GM23338 (cell line): ENCODE results near the gene C2orf42. TPM values are rescaled to one million over a fixed set of nuclear protein-coding genes. Genes with fewer than 3 reads are reported as not detected.
"Not testable (repeated sequence)": the region's sequence is repeated elsewhere in the genome, so short reads cannot be mapped to it uniquely, and the experiment has no call there.

Experiments used
- ATAC-seq: fragments of 200-7000 bp; cut with Tn5 transposase; 3 replicates; pipeline ENCODE4 v1.9.1; 2020
- DNase-seq: peaks from one replicate; pipeline ENCODE4 v3.0.0-alpha.2; 2015; ENCODE audit warnings: low spot score
- H2AFZ ChIP-seq: fragments of 200-600 bp; sonication (generic); 2 replicates; pipeline ENCODE4 v1.8.0; 2016; ENCODE audit warnings: antibody characterized with exemption, mild to moderate bottlenecking, moderate library complexity
- H3F3A ChIP-seq: fragments of 200-600 bp; sonication (generic); replicated peaks from 2 replicates; pipeline ENCODE4 v1.8.0; 2017; ENCODE audit warnings: antibody characterized with exemption, mixed run types, low read depth
- H3K27ac ChIP-seq: fragments of 200-600 bp; sonication (generic); 2 replicates; pipeline ENCODE4 v1.6.1; 2016; ENCODE audit warnings: low read depth
- H3K27me3 ChIP-seq: fragments of 200-600 bp; sonication (generic); 2 replicates; pipeline ENCODE4 v1.8.0; 2016; ENCODE audit warnings: mild to moderate bottlenecking, mixed run types, moderate library complexity; ENCODE audit not compliant: insufficient read depth
- H3K36me3 ChIP-seq: fragments of 200-600 bp; sonication (generic); 2 replicates; pipeline ENCODE4 v1.8.0; 2016; ENCODE audit warnings: mild to moderate bottlenecking; ENCODE audit not compliant: insufficient read depth
- H3K4me1 ChIP-seq: fragments of 200-600 bp; sonication (generic); 2 replicates; pipeline ENCODE4 v1.8.0; 2016; ENCODE audit warnings: mild to moderate bottlenecking, moderate library complexity; ENCODE audit not compliant: insufficient read depth
- H3K4me2 ChIP-seq: fragments of 200-600 bp; sonication (generic); 2 replicates; pipeline ENCODE4 v1.7.1; 2017; ENCODE audit warnings: mixed run types
- H3K4me3 ChIP-seq: fragments of 200-600 bp; sonication (generic); 2 replicates; pipeline ENCODE4 v1.6.1; 2016; ENCODE audit warnings: mixed run types
- H3K79me2 ChIP-seq: fragments of 200-600 bp; sonication (generic); replicated peaks from 2 replicates; pipeline ENCODE4 v1.8.0; 2017; ENCODE audit warnings: mild to moderate bottlenecking; ENCODE audit not compliant: insufficient read depth
- H3K9me2 ChIP-seq: fragments of 200-600 bp; sonication (generic); 2 replicates; pipeline ENCODE4 v1.8.0; 2017; ENCODE audit not compliant: insufficient read depth
- H4K20me1 ChIP-seq: fragments of 200-600 bp; sonication (generic); replicated peaks from 2 replicates; pipeline ENCODE4 v1.8.0; 2017; ENCODE audit warnings: mild to moderate bottlenecking; ENCODE audit not compliant: insufficient read depth
- H3K27ac Mint-ChIP-seq: 2 replicates; pipeline ENCODE4 v1.8.0; 2020; ENCODE audit warnings: inconsistent platforms, mild to moderate bottlenecking, moderate library complexity, mixed read lengths
- H3K27me3 Mint-ChIP-seq: 3 replicates; pipeline ENCODE4 v1.8.0; 2022; ENCODE audit warnings: low read depth, mild to moderate bottlenecking, moderate library complexity, mixed read lengths, inconsistent platforms; ENCODE audit not compliant: insufficient read depth, poor library complexity
- H3K36me3 Mint-ChIP-seq: 3 replicates; pipeline ENCODE4 v1.8.0; 2021; ENCODE audit warnings: low read depth, mild to moderate bottlenecking, inconsistent platforms, moderate library complexity, mixed read lengths
- H3K4me1 Mint-ChIP-seq: 3 replicates; pipeline ENCODE4 v1.8.0; 2020; ENCODE audit warnings: mild to moderate bottlenecking, inconsistent platforms, mixed read lengths
- H3K4me3 Mint-ChIP-seq: 3 replicates; pipeline ENCODE4 v1.8.0; 2021; ENCODE audit warnings: moderate library complexity, mild to moderate bottlenecking, inconsistent platforms, mixed read lengths
- H3K9me3 Mint-ChIP-seq: 3 replicates; pipeline ENCODE4 v1.8.0; 2020; ENCODE audit warnings: moderate library complexity, mild to moderate bottlenecking, inconsistent platforms, mixed read lengths
- CREB1 ChIP-seq: fragments of 250-450 bp; sonication (Bioruptor Pico); IDR thresholded peaks from 2 replicates; pipeline ENCODE4 v1.5.0; 2020; ENCODE audit warnings: low read depth, mild to moderate bottlenecking, moderate library complexity
- EZH2phosphoT487 ChIP-seq: fragments of 200-600 bp; sonication (generic); IDR thresholded peaks from one replicate; pipeline ENCODE4 v1.8.1; 2018; ENCODE audit warnings: antibody characterized with exemption; ENCODE audit not compliant: unreplicated experiment
- JUNB ChIP-seq: IDR thresholded peaks from one replicate; pipeline ENCODE4 v1.6.1; 2016; ENCODE audit warnings: antibody characterized with exemption; ENCODE audit not compliant: unreplicated experiment
- NANOG ChIP-seq: IDR thresholded peaks from 2 replicates; pipeline ENCODE4 v1.6.1; 2016; ENCODE audit warnings: antibody characterized with exemption, borderline replicate concordance
- POLR2AphosphoS5 ChIP-seq: IDR thresholded peaks from 2 replicates; pipeline ENCODE4 v1.6.1; 2016; ENCODE audit warnings: antibody characterized with exemption, low read depth
- STAT1 ChIP-seq: IDR thresholded peaks from one replicate; pipeline ENCODE4 v1.6.1; 2016; ENCODE audit warnings: antibody characterized with exemption; ENCODE audit not compliant: unreplicated experiment
- ZNF114 ChIP-seq: fragments of 250-450 bp; sonication (Bioruptor Pico); IDR thresholded peaks from 2 replicates; pipeline ENCODE4 v1.5.0; 2020; ENCODE audit warnings: mild to moderate bottlenecking, moderate library complexity
- polyA plus RNA-seq: library from polyadenylated mRNA; unstranded; fragments of >200 nt; fragmentation: Nextera tagmentation; extraction: Ambion mirVana; gene quantifications from 2 replicates; pipeline ENCODE4 v1.2.1, GENCODE V29; 2016
- total RNA-seq: library from RNA; depleted of rRNA; stranded (reverse); fragments of >200 nt; shearing (Covaris generic); gene quantifications from 2 replicates; pipeline ENCODE4 v1.2.3, GENCODE V29; 2014
- TF ChIP-seq, protein P1 (sequence below): IDR thresholded peaks from one replicate; pipeline ENCODE4 v1.6.1; 2018; ENCODE audit warnings: antibody characterized with exemption; ENCODE audit not compliant: unreplicated experiment
- TF ChIP-seq, protein P2 (sequence below), 2 experiments: fragments of 200-600 bp in 1 of 2; sonication (generic) in 1 of 2; conservative IDR thresholded peaks; 2 replicates each; pipeline versions ENCODE4 v1.5.1 to v1.6.1; 2016 to 2017; ENCODE audit warnings: antibody characterized with exemption in 2 of 2, low read depth in 2 of 2, mild to moderate bottlenecking in 2 of 2, moderate library complexity in 1 of 2

C2orf42 gene
- total and polyA plus RNA-seq, 2 experiments from 2014 or later = 4.3 to 6.9 TPM

DNA sequence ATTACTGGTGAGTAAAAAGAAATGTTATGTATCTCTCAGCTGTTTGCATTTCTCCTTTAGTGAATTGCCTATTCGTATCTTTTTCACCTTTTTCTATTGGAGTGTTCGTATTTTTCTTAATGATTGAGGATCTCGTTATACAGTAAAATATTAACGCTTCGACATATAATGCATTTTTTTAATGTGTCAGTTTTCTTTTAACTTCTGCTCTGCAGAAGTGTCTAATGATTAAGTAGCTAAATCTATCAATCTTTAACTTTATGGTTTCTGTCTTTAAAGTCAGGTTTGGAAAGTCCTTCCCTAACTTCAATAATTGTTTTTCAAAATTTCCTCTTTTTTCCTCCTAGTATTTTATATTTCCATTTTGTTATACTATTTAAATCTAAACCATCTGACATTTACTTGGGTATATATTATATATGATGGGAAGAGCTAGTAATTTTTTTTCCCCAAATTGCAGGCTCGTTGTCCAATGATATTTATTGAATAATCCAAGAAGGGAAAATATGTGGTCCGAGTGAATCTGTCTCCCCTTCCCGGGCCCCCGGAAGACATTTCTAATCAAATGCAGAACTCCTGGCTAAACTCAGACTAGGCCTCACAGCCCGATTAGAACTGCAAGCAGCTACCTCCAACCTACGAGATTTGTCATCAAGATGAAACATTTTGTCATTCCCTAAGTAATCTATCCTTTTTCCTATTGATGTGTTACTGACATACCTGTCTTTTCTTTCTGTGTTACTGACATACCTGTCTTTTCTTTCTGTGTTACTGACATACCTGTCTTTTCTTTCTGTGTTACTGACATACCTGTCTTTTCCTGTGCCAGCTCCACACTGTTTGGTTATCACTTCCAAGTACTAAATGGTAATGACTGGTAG is 86.3 kb downstream of the C2orf42 start (continued):
- TF ChIP-seq, protein P1, sequence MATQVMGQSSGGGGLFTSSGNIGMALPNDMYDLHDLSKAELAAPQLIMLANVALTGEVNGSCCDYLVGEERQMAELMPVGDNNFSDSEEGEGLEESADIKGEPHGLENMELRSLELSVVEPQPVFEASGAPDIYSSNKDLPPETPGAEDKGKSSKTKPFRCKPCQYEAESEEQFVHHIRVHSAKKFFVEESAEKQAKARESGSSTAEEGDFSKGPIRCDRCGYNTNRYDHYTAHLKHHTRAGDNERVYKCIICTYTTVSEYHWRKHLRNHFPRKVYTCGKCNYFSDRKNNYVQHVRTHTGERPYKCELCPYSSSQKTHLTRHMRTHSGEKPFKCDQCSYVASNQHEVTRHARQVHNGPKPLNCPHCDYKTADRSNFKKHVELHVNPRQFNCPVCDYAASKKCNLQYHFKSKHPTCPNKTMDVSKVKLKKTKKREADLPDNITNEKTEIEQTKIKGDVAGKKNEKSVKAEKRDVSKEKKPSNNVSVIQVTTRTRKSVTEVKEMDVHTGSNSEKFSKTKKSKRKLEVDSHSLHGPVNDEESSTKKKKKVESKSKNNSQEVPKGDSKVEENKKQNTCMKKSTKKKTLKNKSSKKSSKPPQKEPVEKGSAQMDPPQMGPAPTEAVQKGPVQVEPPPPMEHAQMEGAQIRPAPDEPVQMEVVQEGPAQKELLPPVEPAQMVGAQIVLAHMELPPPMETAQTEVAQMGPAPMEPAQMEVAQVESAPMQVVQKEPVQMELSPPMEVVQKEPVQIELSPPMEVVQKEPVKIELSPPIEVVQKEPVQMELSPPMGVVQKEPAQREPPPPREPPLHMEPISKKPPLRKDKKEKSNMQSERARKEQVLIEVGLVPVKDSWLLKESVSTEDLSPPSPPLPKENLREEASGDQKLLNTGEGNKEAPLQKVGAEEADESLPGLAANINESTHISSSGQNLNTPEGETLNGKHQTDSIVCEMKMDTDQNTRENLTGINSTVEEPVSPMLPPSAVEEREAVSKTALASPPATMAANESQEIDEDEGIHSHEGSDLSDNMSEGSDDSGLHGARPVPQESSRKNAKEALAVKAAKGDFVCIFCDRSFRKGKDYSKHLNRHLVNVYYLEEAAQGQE = no peak
- TF ChIP-seq POLR2AphosphoS5 (no peak), STAT1 (no peak), JUNB (no peak), CREB1 (CRISPR knock-in tag) (no peak), NANOG (no peak), EZH2phosphoT487 (no peak)
- TF ChIP-seq, protein P2, sequence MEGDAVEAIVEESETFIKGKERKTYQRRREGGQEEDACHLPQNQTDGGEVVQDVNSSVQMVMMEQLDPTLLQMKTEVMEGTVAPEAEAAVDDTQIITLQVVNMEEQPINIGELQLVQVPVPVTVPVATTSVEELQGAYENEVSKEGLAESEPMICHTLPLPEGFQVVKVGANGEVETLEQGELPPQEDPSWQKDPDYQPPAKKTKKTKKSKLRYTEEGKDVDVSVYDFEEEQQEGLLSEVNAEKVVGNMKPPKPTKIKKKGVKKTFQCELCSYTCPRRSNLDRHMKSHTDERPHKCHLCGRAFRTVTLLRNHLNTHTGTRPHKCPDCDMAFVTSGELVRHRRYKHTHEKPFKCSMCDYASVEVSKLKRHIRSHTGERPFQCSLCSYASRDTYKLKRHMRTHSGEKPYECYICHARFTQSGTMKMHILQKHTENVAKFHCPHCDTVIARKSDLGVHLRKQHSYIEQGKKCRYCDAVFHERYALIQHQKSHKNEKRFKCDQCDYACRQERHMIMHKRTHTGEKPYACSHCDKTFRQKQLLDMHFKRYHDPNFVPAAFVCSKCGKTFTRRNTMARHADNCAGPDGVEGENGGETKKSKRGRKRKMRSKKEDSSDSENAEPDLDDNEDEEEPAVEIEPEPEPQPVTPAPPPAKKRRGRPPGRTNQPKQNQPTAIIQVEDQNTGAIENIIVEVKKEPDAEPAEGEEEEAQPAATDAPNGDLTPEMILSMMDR (conservative IDR thresholded peaks at IDR 0.05; ENCODE audit: low read depth in 2 of 2) = no peak

DNA sequence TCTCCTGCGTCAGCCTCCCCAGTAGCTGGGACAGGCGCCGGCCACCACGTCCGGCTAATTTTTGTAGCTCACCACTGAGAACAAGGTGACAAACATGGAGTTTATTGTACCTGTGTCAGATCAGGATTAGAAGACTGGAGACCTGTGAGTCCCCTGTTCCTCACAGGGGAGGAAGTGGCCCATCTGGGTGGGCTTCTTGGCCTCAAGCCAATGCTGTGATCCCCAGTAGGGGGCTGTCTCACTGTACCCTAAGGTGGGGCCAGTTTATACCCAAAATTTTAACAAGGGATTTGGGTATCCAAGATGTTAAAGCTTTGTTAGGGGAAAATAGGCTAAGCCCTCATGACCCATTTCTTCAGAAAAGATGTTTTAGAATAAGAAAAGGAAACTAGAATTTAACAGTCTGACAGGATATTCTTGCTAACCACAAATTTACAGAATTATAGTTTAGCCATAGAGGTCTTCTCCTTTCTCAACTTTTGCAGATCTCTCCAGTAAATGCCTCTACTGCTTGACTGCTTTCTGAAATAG is 87.2 kb downstream of the C2orf42 start:
- Histone ChIP-seq H3K4me1 (peaks cover 29% of the 10 kb centered on the region), H3K4me3 (no peak overlapping the region), H3K4me2 (peak overlapping the region; percentile 29), H3K9me2 (no peaks in the 10 kb centered on the region), H3K79me2 (no peaks in the 10 kb centered on the region), H3F3A (0 out of 2 replicates have a peak, but pooled peaks cover 2% of the 10 kb centered on the region), H2AFZ (peak overlapping the region; percentile 30), H4K20me1 (no peaks in the 10 kb centered on the region), H3K27ac (peak overlapping the region; percentile 33; the same call in 1 of the 2 replicates), H3K27me3 (no peaks in the 10 kb centered on the region), H3K36me3 (no peaks in the 10 kb centered on the region)
- TF ChIP-seq, protein P2 (conservative IDR thresholded peaks at IDR 0.05; ENCODE audit: low read depth in 2 of 2) = peak; percentile 42 to 58
- no peak for TF ChIP-seq ZNF114 (CRISPR knock-in tag)
- Mint-ChIP-seq H3K9me3 (no peaks in the 10 kb centered on the region; the same call in 2 of the 3 replicates), H3K27ac (0 out of 2 replicates have a peak overlapping the region, but pooled peaks have one; percentile 36), H3K27me3 (peaks cover 9% of the 10 kb centered on the region), H3K4me3 (no peak overlapping the region), H3K36me3 (no peaks in the 10 kb centered on the region), H3K4me1 (peaks cover 36% of the 10 kb centered on the region)
- DNase-seq (no peak), ATAC-seq (peak; percentile 37)

DNA sequence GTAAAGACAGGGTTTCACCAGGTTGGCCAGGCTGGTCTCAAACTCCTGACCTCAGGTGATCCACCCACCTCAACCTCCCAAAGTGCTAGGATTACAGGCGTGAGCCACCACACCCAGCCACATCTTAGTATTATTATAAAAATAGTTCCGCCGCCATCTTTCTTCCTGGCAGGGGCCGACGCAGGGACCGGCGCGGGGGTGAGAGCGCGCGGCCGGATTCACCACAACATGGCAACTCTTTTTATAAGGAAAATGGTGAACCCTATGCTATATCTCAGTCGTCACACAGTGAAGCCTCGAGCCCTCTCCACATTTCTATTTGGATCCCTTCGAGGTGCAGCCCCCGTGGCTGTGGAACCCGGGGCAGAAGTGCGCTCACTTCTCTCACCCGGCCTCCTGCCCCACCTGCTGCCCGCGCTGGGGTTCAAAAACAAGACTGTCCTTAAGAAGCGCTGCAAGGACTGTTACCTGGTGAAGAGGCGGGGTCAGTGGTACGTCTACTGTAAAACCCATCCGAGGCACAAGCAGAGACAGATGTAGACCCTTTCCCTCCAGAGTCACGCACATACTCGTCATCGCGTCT is 88.4 kb downstream of the C2orf42 start:
- H3K27ac ChIP-seq, ATAC-seq: not testable (repeated sequence)

More for the DNA sequence above, 88.4 kb downstream of the C2orf42 start:
- H3K4me3 Mint-ChIP-seq, H3K4me3 ChIP-seq, H3K27me3 Mint-ChIP-seq, H4K20me1 ChIP-seq, H3K9me2 ChIP-seq, H3K36me3 ChIP-seq, DNase-seq, H3K4me2 ChIP-seq, H3K79me2 ChIP-seq, H3K9me3 Mint-ChIP-seq, H3F3A ChIP-seq, H3K36me3 Mint-ChIP-seq, H3K27me3 ChIP-seq: not testable (repeated sequence)
- peaks cover 27% of the 10 kb centered on the region for H3K4me1 Mint-ChIP-seq
- H3K27ac Mint-ChIP-seq = 0 out of 2 replicates have a peak overlapping the region, but pooled peaks have one; percentile 23
- Histone ChIP-seq H2AFZ (peak overlapping the region; percentile 80; the same call in 1 of the 2 replicates), H3K4me1 (peaks cover 23% of the 10 kb centered on the region)
